Kidney epithelial cell (primary cell): ENCODE results near the gene DUS1L. TPM values are rescaled to one million over a fixed set of nuclear protein-coding genes. Genes with fewer than 3 reads are reported as not detected.

Experiments
- DNase-seq: peaks from one replicate; pipeline ENCODE4 v3.0.0-alpha.2; 2010; ENCODE audit warnings: low read depth
- H3K27me3 ChIP-seq: 2 replicates; pipeline ENCODE4 v1.6.0; 2011; ENCODE audit warnings: low read length; ENCODE audit not compliant: control insufficient read depth, insufficient read depth
- H3K36me3 ChIP-seq: 2 replicates; pipeline ENCODE4 v1.5.1; 2011; ENCODE audit warnings: low read length; ENCODE audit not compliant: control insufficient read depth, insufficient read depth
- H3K4me3 ChIP-seq: 2 replicates; pipeline ENCODE4 v1.5.1; 2011; ENCODE audit warnings: low read depth, mild to moderate bottlenecking, control low read depth, low read length
- CTCF ChIP-seq: IDR thresholded peaks from 2 replicates; pipeline ENCODE4 v1.5.1; 2011; ENCODE audit warnings: mild to moderate bottlenecking, moderate library complexity, low read length, control low read depth, inconsistent platforms; ENCODE audit not compliant: insufficient read depth, poor library complexity, severe bottlenecking
- total RNA-seq: library from RNA; depleted of rRNA; stranded (reverse); fragments of >200 nt; gene quantifications from 2 replicates; pipeline ENCODE4 v1.2.3, GENCODE V29; 2015

Gene DUS1L
- total RNA-seq, 1 donor from 2014 or later, result 147 TPM

GRCh38 chr17:82086941-82087906, 21.6 kb upstream of the DUS1L start:
- no peak for TF ChIP-seq CTCF
- Histone ChIP-seq H3K27me3 (no peaks in the 10 kb centered on the region), H3K4me3 (no peak overlapping the region), H3K36me3 (peaks cover 10% of the 10 kb centered on the region)
- no peak for DNase-seq

GRCh38 chr17:82085931-82086764, 20.5 kb upstream of the DUS1L start:
- H3K36me3 ChIP-seq, result peaks cover 8% of the 10 kb centered on the region
- H3K27me3 ChIP-seq, result no peaks in the 10 kb centered on the region
- DNase-seq, result no peak
- TF ChIP-seq CTCF, result no peak
- H3K4me3 ChIP-seq, result no peak overlapping the region

- peaks cover 9% of the 10 kb centered on the region for H3K36me3 ChIP-seq
- DNase-seq, result no peak
- no peaks in the 10 kb centered on the region for H3K27me3 ChIP-seq
- no peak overlapping the region for H3K4me3 ChIP-seq
- TF ChIP-seq CTCF, result no peak
Measured at GRCh38 chr17:82085031-82085861, 19.6 kb upstream of the DUS1L start.

GRCh38 chr17:82084373-82085030, 18.9 kb upstream of the DUS1L start:
- Histone ChIP-seq H3K4me3 (no peak overlapping the region), H3K36me3 (peaks cover 9% of the 10 kb centered on the region), H3K27me3 (no peaks in the 10 kb centered on the region)
- no peak for TF ChIP-seq CTCF
- no peak for DNase-seq
